Testis (tissue), 3 donors: Measurements from ENCODE around the gene BHLHE40. TPM values are rescaled to one million over a fixed set of nuclear protein-coding genes. Genes with fewer than 3 reads are reported as not detected.

Experiments used
- DNase-seq: peaks from one replicate; pipeline ENCODE4 v3.0.0-alpha.2; 2019
- H3K27ac ChIP-seq, 2 donors: fragments of 200-600 bp; sonication (generic); one replicate each; pipeline ENCODE4 v1.5.1; 2019
- H3K27me3 ChIP-seq: fragments of 200-600 bp; sonication (generic); one replicate; pipeline ENCODE4 v1.5.1; 2019
- H3K36me3 ChIP-seq: fragments of 200-600 bp; sonication (generic); one replicate; pipeline ENCODE4 v1.5.1; 2017; ENCODE audit warnings: low read depth; ENCODE audit errors: missing control alignments
- H3K4me1 ChIP-seq: fragments of 200-600 bp; sonication (generic); one replicate; pipeline ENCODE4 v1.5.1; 2019
- H3K4me3 ChIP-seq, 2 donors: fragments of 200-600 bp; sonication (generic); one replicate each; pipeline ENCODE4 v1.5.1; 2017 to 2019
- H3K9me3 ChIP-seq: fragments of 200-600 bp; sonication (generic); one replicate; pipeline ENCODE4 v1.5.1; 2017
- CTCF ChIP-seq, 3 experiments: fragments of 450-650 bp in 2 of 3; fragments of 200-600 bp in 1 of 3; sonication (generic) in 1 of 3; IDR thresholded peaks; one replicate each; pipeline ENCODE4 v1.5.1; 2016 to 2019; ENCODE audit warnings: antibody characterized with exemption in 3 of 3, mild to moderate bottlenecking in 2 of 3, moderate library complexity in 1 of 3
- POLR2A ChIP-seq: fragments of 450-650 bp; IDR thresholded peaks from one replicate; pipeline ENCODE4 v1.6.1; 2017; ENCODE audit warnings: antibody characterized with exemption, mild to moderate bottlenecking, moderate library complexity
- WGBS, 2 donors: methylation state at CpG; one replicate each; pipeline ENCODE4 v1.1.5; 2018; 5-methylcytosine and 5-hydroxymethylcytosine counted together
- intact Hi-C: fragments of 100-400 bp; cut with DNase I; formaldehyde crosslinking; loops from one replicate; pipeline ENCODE4 v1.15.1; 2023; ENCODE audit warnings: low total_unique reads
- polyA plus RNA-seq: library from polyadenylated mRNA; stranded (reverse); fragments of 350-450 nt; fragmentation: Illumina TruSeq; extraction: RNeasy Lipid Tissue Mini Kit (QIAGEN cat#74804); gene quantifications from one replicate; pipeline ENCODE4 v1.2.3, GENCODE V29; 2014; ENCODE audit warnings: low read depth, low replicate concordance; ENCODE audit not compliant: insufficient read depth
- total RNA-seq, 2 donors: library from RNA; depleted of rRNA; stranded (reverse); fragments of >200 nt; gene quantifications; one replicate each; pipeline ENCODE4 v1.2.3, GENCODE V29; 2016

BHLHE40 gene
- total and polyA plus RNA-seq, 3 donors from 2014 or later, result 26.2 to 40.6 (median 28.7) TPM

DNA sequence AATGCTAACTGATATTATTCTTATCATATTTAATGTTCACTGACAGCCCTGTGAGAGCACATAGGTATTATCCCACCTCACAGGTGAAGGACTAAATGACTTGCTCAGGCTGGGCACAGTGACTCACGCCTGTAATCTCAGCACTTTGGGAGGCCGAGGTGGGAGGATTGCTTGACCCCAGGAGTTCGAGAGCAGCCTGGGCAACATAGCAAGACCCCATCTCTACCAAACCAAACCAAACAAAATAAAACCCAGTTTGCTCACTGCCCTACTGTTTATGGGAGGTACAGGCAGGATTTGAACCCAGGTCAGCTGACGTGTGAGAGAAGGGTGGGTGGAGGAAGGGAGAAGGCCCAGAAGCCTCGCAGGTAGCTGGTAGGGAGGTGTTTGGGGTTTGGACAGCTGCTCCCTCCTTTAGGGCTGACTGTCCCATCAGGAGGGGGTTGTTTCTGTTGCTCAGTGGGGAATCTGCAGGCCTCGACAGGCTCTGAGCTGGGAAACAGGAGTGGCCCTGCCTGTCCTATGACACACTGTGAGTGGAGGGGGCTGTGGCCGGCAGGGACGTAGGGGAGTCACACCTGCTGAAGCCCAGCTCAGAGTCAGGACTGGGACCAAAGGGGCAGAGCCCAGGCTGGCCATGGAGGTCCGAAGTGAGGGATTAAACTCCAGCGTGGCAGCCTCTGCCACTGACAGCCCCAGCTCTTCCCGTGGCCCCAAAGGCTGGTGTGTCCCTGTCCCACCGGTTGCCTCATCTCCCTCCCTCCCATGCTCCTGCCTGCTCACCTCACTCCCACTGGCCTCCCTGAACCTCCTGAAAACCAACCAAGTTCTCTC, 25.3 kb downstream of the BHLHE40 start:
- Histone ChIP-seq H3K27ac (no peak overlapping the region), H3K4me1 (no peaks in the 10 kb centered on the region), H3K27me3 (no peaks in the 10 kb centered on the region), H3K36me3 (no peaks in the 10 kb centered on the region), H3K9me3 (no peaks in the 10 kb centered on the region), H3K4me3 (no peak overlapping the region)
- TF ChIP-seq POLR2A (no peak), CTCF (IDR thresholded peaks at IDR 0.05) (no peak)
- intact Hi-C loops, result no loop called here
- 92 to 93% methylated on average over 9 to 12 of the region's 12 CpGs for WGBS, 2 donors
- no peak for DNase-seq

DNA sequence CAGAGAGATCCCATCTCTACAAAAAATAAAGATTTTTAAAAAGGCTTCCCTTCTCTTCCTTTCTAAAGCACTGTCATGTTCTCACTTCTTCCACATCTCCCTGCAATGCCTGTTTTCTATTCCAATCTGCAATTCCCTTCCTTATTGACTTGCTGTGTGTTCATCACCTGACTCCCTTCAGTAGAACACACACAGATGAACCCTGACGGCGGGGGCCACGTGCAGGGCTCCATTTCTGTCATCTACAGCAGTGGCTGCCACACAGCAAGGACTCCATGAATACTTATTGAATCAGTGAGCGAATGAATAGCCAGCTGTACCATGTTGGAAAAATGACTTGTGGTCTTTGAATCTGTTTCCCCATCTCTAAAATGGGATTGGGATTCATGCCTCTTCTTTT, 26.1 kb downstream of the BHLHE40 start:
- intact Hi-C loops, result no loop called here
- Histone ChIP-seq H3K4me3 (no peak overlapping the region), H3K27ac (no peak overlapping the region), H3K9me3 (no peaks in the 10 kb centered on the region), H3K4me1 (no peaks in the 10 kb centered on the region), H3K36me3 (no peaks in the 10 kb centered on the region), H3K27me3 (no peaks in the 10 kb centered on the region)
- WGBS, 2 donors, result 47 to 72% methylated on average over 4 of the region's 4 CpGs
- no peak for DNase-seq
- TF ChIP-seq CTCF (IDR thresholded peaks at IDR 0.05) (no peak), POLR2A (no peak)

GRCh38 chr3:5006755-5007202, 27.5 kb downstream of the BHLHE40 start:
- Histone ChIP-seq H3K27me3 (no peaks in the 10 kb centered on the region), H3K4me1 (no peaks in the 10 kb centered on the region), H3K9me3 (no peaks in the 10 kb centered on the region), H3K4me3 (no peak overlapping the region), H3K27ac (no peak overlapping the region), H3K36me3 (no peaks in the 10 kb centered on the region)
- intact Hi-C loops, result no loop called here
- 65 to 82% methylated on average over 8 to 9 of the region's 9 CpGs for WGBS, 2 donors
- no peak for TF ChIP-seq POLR2A
- no peak for TF ChIP-seq CTCF (IDR thresholded peaks at IDR 0.05)
- peak; percentile 61 for DNase-seq

GRCh38 chr3:5007873-5008272, 28.6 kb downstream of the BHLHE40 start:
- H3K9me3 ChIP-seq, result no peaks in the 10 kb centered on the region
- H3K4me1 ChIP-seq, result no peaks in the 10 kb centered on the region
- intact Hi-C loops, result no loop called here
- no peak for DNase-seq
- no peaks in the 10 kb centered on the region for H3K36me3 ChIP-seq
- 77 to 86% methylated on average over 6 of the region's 6 CpGs for WGBS, 2 donors
- TF ChIP-seq POLR2A, result no peak
- no peak for TF ChIP-seq CTCF (IDR thresholded peaks at IDR 0.05)
- no peak overlapping the region for H3K27ac ChIP-seq
- no peaks in the 10 kb centered on the region for H3K27me3 ChIP-seq
- no peak overlapping the region for H3K4me3 ChIP-seq
